H1 (cell line): ENCODE results near the gene CACNA1B. TPM values are rescaled to one million over a fixed set of nuclear protein-coding genes. Genes with fewer than 3 reads are reported as not detected.

Experiments
- CTCF ChIA-PET: fragments of 300-600 bp; sonication (Branson Sonifier 250); formaldehyde crosslinking; loops from one replicate; lab custom pipeline; 2021; ENCODE audit not compliant: partially characterized antibody; lab: Charles Lee
- POLR2A ChIA-PET: fragments of 300-600 bp; sonication (Branson Sonifier 250); formaldehyde crosslinking; loops from one replicate; lab custom pipeline; 2021; ENCODE audit warnings: inconsistent platforms; ENCODE audit not compliant: partially characterized antibody; lab: Charles Lee
- DNase-seq, 2 experiments: peaks; one replicate each; pipeline versions ENCODE4 v3.0.0 to v3.0.0-alpha.2; 2010 to 2022; ENCODE audit warnings: low spot score in 2 of 2, low read depth in 1 of 2, mixed read lengths in 1 of 2
- FAIRE-seq: peaks from 2 replicates; lab custom pipeline; 2011; peaks lifted over from hg19 to GRCh38; lab: Jason Lieb, UNC
- H2AFZ ChIP-seq: 2 replicates; pipeline ENCODE4 v1.8.1; 2012; ENCODE audit warnings: low read length, inconsistent platforms
- H2AK5ac ChIP-seq: 2 replicates; pipeline ENCODE4 v1.6.1; 2013; ENCODE audit warnings: low read depth, low read length
- H2BK120ac ChIP-seq: replicated peaks from 2 replicates; pipeline ENCODE3; 2013; ENCODE audit warnings: low read depth, low read length, inconsistent platforms
- H2BK12ac ChIP-seq: 2 replicates; pipeline ENCODE4 v1.6.1; 2013; ENCODE audit warnings: low read depth, low read length
- H2BK15ac ChIP-seq: 2 replicates; pipeline ENCODE4 v1.6.1; 2013; ENCODE audit warnings: low read length
- H2BK20ac ChIP-seq: 2 replicates; pipeline ENCODE4 v1.6.1; 2013; ENCODE audit warnings: low read length
- H2BK5ac ChIP-seq: 2 replicates; pipeline ENCODE4 v1.6.1; 2013; ENCODE audit warnings: low read depth, low read length
- H3K14ac ChIP-seq: 2 replicates; pipeline ENCODE4 v1.6.1; 2013; ENCODE audit warnings: inconsistent platforms; ENCODE audit not compliant: insufficient read length
- H3K18ac ChIP-seq: 2 replicates; pipeline ENCODE4 v1.6.1; 2013; ENCODE audit warnings: low read length; ENCODE audit errors: extremely low read depth
- H3K23ac ChIP-seq: 2 replicates; pipeline ENCODE4 v1.6.1; 2013; ENCODE audit warnings: inconsistent platforms; ENCODE audit not compliant: insufficient read length
- H3K23me2 ChIP-seq: 2 replicates; pipeline ENCODE4 v1.6.1; 2013; ENCODE audit warnings: low read depth, low read length
- H3K27ac ChIP-seq: 2 replicates; pipeline ENCODE4 v1.6.1; 2011; ENCODE audit warnings: low read depth, low read length, inconsistent platforms
- H3K27me3 ChIP-seq, 4 experiments: replicated peaks in 1 of 4; 1 replicate in 1 of 4; 2 replicates in 3 of 4; pipeline versions ENCODE4 v1.6.1 to v1.8.1; 2011 to 2013; ENCODE audit warnings: low read length in 3 of 4, mild to moderate bottlenecking in 3 of 4, inconsistent platforms in 2 of 4, mixed read lengths in 2 of 4, moderate library complexity in 1 of 4; ENCODE audit not compliant: control insufficient read depth in 3 of 4, insufficient read depth in 3 of 4; ENCODE audit errors: extremely low read depth in 1 of 4
- H3K36me3 ChIP-seq, 4 experiments: 2 replicates each; pipeline versions ENCODE4 v1.6.1 to v1.8.1; 2011 to 2013; ENCODE audit warnings: mild to moderate bottlenecking in 4 of 4, low read length in 3 of 4, moderate library complexity in 2 of 4, control low read depth in 1 of 4, inconsistent platforms in 1 of 4; ENCODE audit not compliant: insufficient read depth in 4 of 4, control insufficient read depth in 2 of 4
- H3K4ac ChIP-seq: replicated peaks from 2 replicates; pipeline ENCODE3; 2013; ENCODE audit warnings: low read length, low read depth, mixed read lengths, inconsistent platforms; ENCODE audit not compliant: insufficient read length
- H3K4me1 ChIP-seq, 4 experiments: replicated peaks in 1 of 4; 1 replicate in 1 of 4; 2 replicates in 3 of 4; pipeline versions ENCODE4 v1.6.1 to v1.8.1; 2011 to 2013; ENCODE audit warnings: low read length in 3 of 4, inconsistent platforms in 2 of 4, mixed read lengths in 1 of 4; ENCODE audit not compliant: insufficient read depth in 4 of 4, control insufficient read depth in 3 of 4
- H3K4me2 ChIP-seq, 2 experiments: 2 replicates each; pipeline versions ENCODE4 v1.6.1 to v1.8.1; 2011 to 2013; ENCODE audit warnings: low read depth in 2 of 2, low read length in 2 of 2, control low read depth in 1 of 2, inconsistent platforms in 1 of 2, mild to moderate bottlenecking in 1 of 2; ENCODE audit not compliant: insufficient read depth in 1 of 2
- H3K4me3 ChIP-seq, 4 experiments: fragments of 200-600, 300-600 bp in 1 of 4; sonication (generic), shearing (Covaris generic), sonication (Bioruptor Twin) in 1 of 4; 2 replicates each; pipeline versions ENCODE4 v1.5.1 to v1.8.1; 2011 to 2016; ENCODE audit warnings: low read length in 4 of 4, low read depth in 3 of 4, control low read depth in 2 of 4, inconsistent platforms in 2 of 4, mild to moderate bottlenecking in 2 of 4, mixed read lengths in 1 of 4, moderate library complexity in 1 of 4; ENCODE audit not compliant: insufficient read depth in 2 of 4; ENCODE audit errors: extremely low read depth in 1 of 4
- H3K56ac ChIP-seq: replicated peaks from 2 replicates; pipeline ENCODE3; 2013; ENCODE audit warnings: low read depth, mild to moderate bottlenecking, mixed read lengths, low read length, inconsistent platforms; ENCODE audit not compliant: insufficient read length
- H3K79me1 ChIP-seq: 2 replicates; pipeline ENCODE4 v1.6.1; 2013; ENCODE audit warnings: low read depth, low read length, control low read depth
- H3K79me2 ChIP-seq, 2 experiments: 2 replicates each; pipeline versions ENCODE4 v1.6.1 to v1.8.1; 2012 to 2013; ENCODE audit warnings: low read length in 2 of 2, mild to moderate bottlenecking in 2 of 2, inconsistent platforms in 1 of 2; ENCODE audit not compliant: insufficient read depth in 2 of 2, control insufficient read depth in 1 of 2
- H3K9ac ChIP-seq, 4 experiments: replicated peaks in 1 of 4; 1 replicate in 1 of 4; 2 replicates in 3 of 4; pipeline versions ENCODE4 v1.6.1 to v1.8.1; 2011 to 2013; ENCODE audit warnings: low read depth in 3 of 4, low read length in 3 of 4, control low read depth in 2 of 4, mild to moderate bottlenecking in 2 of 4, moderate library complexity in 2 of 4, inconsistent platforms in 1 of 4; ENCODE audit errors: extremely low read depth in 1 of 4
- H3K9me3 ChIP-seq, 2 experiments: 2 replicates each; pipeline versions ENCODE4 v1.6.1 to v1.8.1; 2012 to 2013; ENCODE audit warnings: mild to moderate bottlenecking in 2 of 2, moderate library complexity in 2 of 2, control low read depth in 1 of 2, inconsistent platforms in 1 of 2, low read depth in 1 of 2, low read length in 1 of 2, mixed read lengths in 1 of 2; ENCODE audit not compliant: insufficient read depth in 2 of 2
- H4K20me1 ChIP-seq, 2 experiments: replicated peaks in 1 of 2; 2 replicates each; pipeline versions ENCODE3 to v1.8.1; 2011 to 2013; ENCODE audit warnings: inconsistent platforms in 2 of 2, low read length in 2 of 2, mild to moderate bottlenecking in 1 of 2; ENCODE audit not compliant: insufficient read depth in 2 of 2, control insufficient read depth in 1 of 2
- H4K5ac ChIP-seq: 2 replicates; pipeline ENCODE4 v1.6.1; 2013; ENCODE audit warnings: low read length, low read depth, mixed read lengths, inconsistent platforms; ENCODE audit not compliant: insufficient read length
- H4K8ac ChIP-seq: 2 replicates; pipeline ENCODE4 v1.8.0; 2013; ENCODE audit warnings: mild to moderate bottlenecking, moderate library complexity, low read length, inconsistent platforms; ENCODE audit not compliant: insufficient read depth; ENCODE audit errors: extremely low read depth
- H4K91ac ChIP-seq: replicated peaks from 2 replicates; pipeline ENCODE3; 2013; ENCODE audit warnings: low read length, mixed read lengths, inconsistent platforms; ENCODE audit not compliant: insufficient read length
- BACH1 ChIP-seq: IDR thresholded peaks from 2 replicates; pipeline ENCODE4 v1.6.1; 2012; ENCODE audit warnings: low read length, improper control_type of control experiment
- CHD1 ChIP-seq: IDR thresholded peaks from 2 replicates; pipeline ENCODE4 v1.6.1; 2012; ENCODE audit warnings: low read depth, low read length, improper control_type of control experiment
- CHD2 ChIP-seq: IDR thresholded peaks from 2 replicates; pipeline ENCODE4 v1.6.1; 2012; ENCODE audit warnings: low read length, improper control_type of control experiment
- CREB1 ChIP-seq: IDR thresholded peaks from 2 replicates; pipeline ENCODE4 v1.6.1; 2012; ENCODE audit warnings: inconsistent platforms
- CTBP2 ChIP-seq: IDR thresholded peaks from 2 replicates; pipeline ENCODE4 v1.7.0; 2011; ENCODE audit warnings: borderline replicate concordance, mild to moderate bottlenecking, moderate library complexity, mixed read lengths, low read length; ENCODE audit not compliant: insufficient read depth, insufficient read length
- CTCF ChIP-seq, 3 experiments: IDR thresholded peaks; 1 replicate in 2 of 3; 2 replicates in 1 of 3; pipeline versions ENCODE4 v1.5.1 to v1.6.1; 2011; ENCODE audit warnings: low read length in 3 of 3, mild to moderate bottlenecking in 3 of 3, inconsistent platforms in 2 of 3, low read depth in 1 of 3, moderate library complexity in 1 of 3; ENCODE audit not compliant: insufficient read depth in 1 of 3; ENCODE audit errors: control extremely low read depth in 1 of 3
- EP300 ChIP-seq, 2 experiments: IDR thresholded peaks; 1 replicate in 1 of 2; 2 replicates in 1 of 2; pipeline ENCODE4 v1.6.1; 2011 to 2012; ENCODE audit warnings: low read depth in 2 of 2, low read length in 2 of 2, mild to moderate bottlenecking in 2 of 2, borderline replicate concordance in 1 of 2, inconsistent platforms in 1 of 2, moderate library complexity in 1 of 2
- HDAC6 ChIP-seq: IDR thresholded peaks from one replicate; pipeline ENCODE4 v1.7.1; 2012; ENCODE audit warnings: low read depth, mild to moderate bottlenecking, inconsistent platforms, low read length, moderate library complexity
- NRF1 ChIP-seq: IDR thresholded peaks from 2 replicates; pipeline ENCODE4 v1.6.1; 2011; ENCODE audit warnings: mild to moderate bottlenecking, low read depth, low read length, improper control_type of control experiment
- RAD21 ChIP-seq, 2 experiments: IDR thresholded peaks in 1 of 2; conservative IDR thresholded peaks in 1 of 2; 2 replicates each; pipeline ENCODE4 v1.6.1; 2011; ENCODE audit warnings: low read depth in 2 of 2, low read length in 2 of 2, improper control_type of control experiment in 1 of 2, inconsistent platforms in 1 of 2, mild to moderate bottlenecking in 1 of 2, moderate library complexity in 1 of 2
- ZNF274 ChIP-seq: IDR thresholded peaks from 2 replicates; pipeline ENCODE4 v1.7.0; 2012; ENCODE audit warnings: low read length, borderline replicate concordance; ENCODE audit errors: extremely low read depth
- WGBS, 2 experiments: shearing (Covaris generic) in 1 of 2; methylation state at CpG; one replicate each; pipeline versions ENCODE4 v1.1.6 to v1.1.7; 2013 to 2015; ENCODE audit warnings: low lambda C conversion rate in 2 of 2, mixed read lengths in 2 of 2, inconsistent platforms in 1 of 2, low coverage in 1 of 2, missing lambda C conversion rate in 1 of 2; ENCODE audit not compliant: insufficient replicate concordance in 2 of 2, insufficient coverage in 1 of 2, insufficient read length in 1 of 2; ENCODE audit errors: extremely low coverage in 1 of 2, missing lambda C conversion rate in 1 of 2; 5-methylcytosine and 5-hydroxymethylcytosine counted together
- polyA plus RNA-seq, 7 experiments: library from polyadenylated mRNA; depleted of rRNA in 3 of 7; stranded (reverse) in 5 of 7; unstranded in 2 of 7; fragments of >200 nt in 5 of 7; fragments of 200-250 nt in 2 of 7; gene quantifications; 1 replicate in 5 of 7; 2 replicates in 1 of 7; 4 replicates in 1 of 7; pipeline versions ENCODE4 v1.2.1 to v1.2.3, GENCODE V29; 2011 to 2013; ENCODE audit warnings: missing spikeins in 2 of 7, mixed read lengths in 2 of 7
- total RNA-seq: library from RNA; stranded (reverse); fragmentation: NEBNext Ultra II Directional; extraction: Animal tissue kit (Norgen Biotek cat#: 25700); gene quantifications from 2 replicates; pipeline ENCODE4 v1.2.1, GENCODE V29; 2021

Gene CACNA1B
- total and polyA plus RNA-seq, 2 of the 8 experiments (the other 6 are each of a cell fraction or from before 2014, with no cell fraction given), result 1.5 to 5.7 TPM

- no peaks in the 10 kb centered on the region for H3K23me2 ChIP-seq
- no peaks in the 10 kb centered on the region for H3K36me3 ChIP-seq
- FAIRE-seq (no peak), DNase-seq (no peak)
- no peak overlapping the region for H3K27ac ChIP-seq
- H4K5ac ChIP-seq, result no peak overlapping the region
- no peak overlapping the region for H3K4me3 ChIP-seq
- H3K79me2 ChIP-seq, result no peaks in the 10 kb centered on the region
- no peak overlapping the region for H4K8ac ChIP-seq
- H2BK20ac ChIP-seq, result no peak overlapping the region
- no peak overlapping the region for H2AK5ac ChIP-seq
- no peak overlapping the region for H2BK15ac ChIP-seq
- H3K27me3 ChIP-seq, result no peaks in the 10 kb centered on the region
- no peak overlapping the region for H2BK5ac ChIP-seq
- H3K4me2 ChIP-seq, result no peak overlapping the region
- no peak overlapping the region for H3K9ac ChIP-seq
- no peak overlapping the region for H3K56ac ChIP-seq
- H2BK12ac ChIP-seq, result no peak overlapping the region
- H4K91ac ChIP-seq, result no peak overlapping the region
- peaks cover 61 to 73% of the 10 kb centered on the region in 2 experiments for H3K9me3 ChIP-seq
- ChIA-PET POLR2A (no interaction called here), CTCF (no interaction called here)
- no peak overlapping the region for H3K18ac ChIP-seq
- no peaks in the 10 kb centered on the region for H4K20me1 ChIP-seq
- H3K79me1 ChIP-seq, result no peaks in the 10 kb centered on the region
- no peaks in the 10 kb centered on the region for H3K4me1 ChIP-seq
- WGBS, 2 experiments, result 90% methylated on average over 16 of the region's 16 CpGs; no CpG with 5 or more reads in 1 of the 2 experiments
- H2AFZ ChIP-seq, result no peak overlapping the region
- H2BK120ac ChIP-seq, result no peak overlapping the region
- no peak overlapping the region for H3K4ac ChIP-seq
- no peak overlapping the region for H3K14ac ChIP-seq
- H3K23ac ChIP-seq, result no peak overlapping the region
- no peak for TF ChIP-seq CTBP2
- TF ChIP-seq RAD21 (IDR thresholded peaks at IDR 0.05 in 1 of 2, conservative IDR thresholded peaks at IDR 0.05 in 1 of 2; ENCODE audit: low read depth in 2 of 2, low read length in 2 of 2), result no peak
- no peak for TF ChIP-seq CHD1
- no peak for TF ChIP-seq CREB1
- TF ChIP-seq EP300 (IDR thresholded peaks at IDR 0.05; ENCODE audit: borderline replicate concordance in 1 of 2, low read depth in 2 of 2, low read length in 2 of 2), result no peak
- TF ChIP-seq HDAC6, result no peak
- no peak for TF ChIP-seq CTCF (IDR thresholded peaks at IDR 0.05; ENCODE audit: control extremely low read depth in 1 of 3, insufficient read depth in 1 of 3, low read depth in 1 of 3, low read length in 3 of 3)
- no peak for TF ChIP-seq ZNF274
- no peak for TF ChIP-seq CHD2
- no peak for TF ChIP-seq BACH1
- no peak for TF ChIP-seq NRF1
Observed at GRCh38 chr9:138112090-138112748, 234.6 kb downstream of the CACNA1B start.
